GM12874 (cell line): Measurements from ENCODE around the gene ARHGEF7.

Experiments
- CTCF ChIP-seq: IDR thresholded peaks from 2 replicates; pipeline ENCODE4 v1.5.1; 2011; ENCODE audit warnings: low read depth, mild to moderate bottlenecking, control low read depth, low read length, moderate library complexity; ENCODE audit not compliant: insufficient read depth

ARHGEF7 gene

DNA sequence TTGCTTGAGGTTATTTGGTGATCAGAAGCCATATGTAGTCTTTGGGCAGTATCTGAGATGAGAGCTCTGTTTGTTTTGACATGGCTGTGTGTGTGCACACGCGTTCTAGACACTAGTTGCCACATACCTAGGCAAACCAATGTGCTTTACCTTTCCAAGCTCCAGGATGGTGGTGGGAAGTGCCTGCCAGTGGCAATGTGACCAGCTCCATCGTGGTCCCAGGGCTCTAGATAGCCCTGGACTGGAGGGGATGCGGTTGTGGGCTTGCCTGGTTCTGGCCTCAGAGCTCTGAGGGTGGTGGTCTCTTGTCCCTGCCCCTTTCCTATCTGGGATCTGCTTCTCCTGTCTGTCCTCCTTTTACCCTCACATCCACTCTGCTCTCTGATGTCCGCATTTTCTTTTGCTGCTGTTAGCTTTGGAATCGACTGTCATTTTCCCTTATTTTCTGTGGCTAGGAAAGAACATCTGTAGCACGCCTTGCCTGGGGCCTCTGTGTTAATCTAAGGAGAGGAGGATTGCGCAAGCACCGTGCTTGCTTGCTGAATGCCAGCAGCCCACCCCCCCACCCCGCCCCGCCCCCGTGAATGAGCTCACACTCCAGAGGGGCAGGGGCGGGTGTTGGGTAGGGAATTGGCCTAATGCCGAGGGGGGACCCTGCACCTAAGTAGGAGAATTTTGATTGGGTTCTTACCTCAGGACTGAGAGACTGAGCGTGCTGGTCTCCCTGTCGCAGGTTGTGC, 89.5 kb downstream of the ARHGEF7 start:
- TF ChIP-seq CTCF, result no peak

DNA sequence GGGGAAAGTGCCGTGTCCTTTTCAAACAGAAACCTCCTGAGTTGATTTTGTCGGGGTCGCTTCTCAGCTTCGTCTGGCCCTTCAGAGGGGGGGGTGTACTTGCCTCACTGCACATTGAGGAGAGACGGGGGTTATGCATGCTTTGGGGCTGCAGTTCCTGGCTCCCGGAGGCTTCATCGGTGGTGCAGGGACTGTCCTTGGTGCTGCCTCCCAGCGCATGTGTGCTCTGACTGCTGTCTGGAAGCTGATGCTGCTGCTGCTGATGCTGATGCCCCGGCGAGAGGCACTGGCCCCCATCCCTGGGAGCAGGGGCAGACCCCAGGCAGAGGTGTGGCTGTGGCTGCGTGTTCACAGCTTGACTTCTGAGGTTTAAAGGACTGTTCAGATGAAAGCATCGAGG, 91.0 kb downstream of the ARHGEF7 start:
- no peak for TF ChIP-seq CTCF

GRCh38 chr13:111209613-111210012, 94.5 kb downstream of the ARHGEF7 start:
- TF ChIP-seq CTCF, result no peak

DNA sequence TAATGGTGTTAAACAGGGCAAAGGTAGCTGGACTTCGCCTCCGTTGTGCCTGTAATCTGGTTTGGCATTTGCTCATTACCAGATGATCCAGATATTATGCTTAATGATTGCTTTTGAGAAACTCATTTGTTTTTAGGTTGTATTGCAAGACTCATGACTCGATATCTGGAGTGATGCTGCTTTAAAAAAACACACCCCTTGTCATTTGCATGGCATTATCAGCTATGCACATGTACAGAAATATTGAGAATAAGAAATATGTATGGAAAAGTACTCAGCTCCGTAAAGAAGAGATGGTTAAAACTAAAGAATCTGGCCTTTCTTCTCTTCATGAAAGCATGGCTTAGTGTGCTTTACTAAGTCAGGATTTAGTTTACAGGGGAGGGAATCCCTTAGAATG, 95.0 kb downstream of the ARHGEF7 start:
- no peak for TF ChIP-seq CTCF

GRCh38 chr13:111210544-111211469, 95.7 kb downstream of the ARHGEF7 start:
- no peak for TF ChIP-seq CTCF

- TF ChIP-seq CTCF, result no peak
Measured at GRCh38 chr13:111211789-111212516, 96.8 kb downstream of the ARHGEF7 start.

DNA sequence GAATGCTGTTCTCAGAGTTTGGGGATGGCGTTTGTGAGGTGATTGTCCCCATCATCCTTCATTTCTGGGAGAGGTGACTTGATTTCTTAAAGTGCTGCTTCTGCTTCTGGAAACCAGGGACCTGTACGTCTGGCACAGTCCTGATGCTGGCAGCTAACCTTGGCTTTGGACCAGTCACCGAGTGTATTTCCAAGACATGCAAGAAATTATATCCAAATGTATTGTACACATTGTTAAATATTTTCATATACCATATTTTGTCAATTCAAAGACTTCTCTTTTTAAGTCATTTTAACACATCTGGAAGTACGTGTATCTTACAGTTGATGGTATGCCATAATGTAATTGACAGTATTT, 97.4 kb downstream of the ARHGEF7 start:
- no peak for TF ChIP-seq CTCF
